HUES48 (cell line): Measurements from ENCODE around the gene CPB2.

Source experiments
- H3K27ac ChIP-seq: one replicate; pipeline ENCODE4 v1.7.0; 2013; ENCODE audit warnings: low read depth, low read length, inconsistent platforms
- H3K27me3 ChIP-seq: 2 replicates; pipeline ENCODE4 v1.6.1; 2013; ENCODE audit warnings: mild to moderate bottlenecking, low read length; ENCODE audit not compliant: control insufficient read depth, insufficient read depth
- H3K36me3 ChIP-seq: 2 replicates; pipeline ENCODE4 v1.6.1; 2013; ENCODE audit warnings: low read length; ENCODE audit not compliant: control insufficient read depth, insufficient read depth
- H3K4me1 ChIP-seq: 2 replicates; pipeline ENCODE4 v1.6.1; 2013; ENCODE audit warnings: mild to moderate bottlenecking, low read length; ENCODE audit not compliant: control insufficient read depth, insufficient read depth
- H3K4me3 ChIP-seq: 2 replicates; pipeline ENCODE4 v1.5.1; 2013; ENCODE audit warnings: mild to moderate bottlenecking, low read depth, low read length
- H3K9ac ChIP-seq: 2 replicates; pipeline ENCODE4 v1.6.1; 2013; ENCODE audit warnings: mild to moderate bottlenecking, low read depth, low read length, moderate library complexity
- H3K9me3 ChIP-seq: 2 replicates; pipeline ENCODE4 v1.6.1; 2013; ENCODE audit warnings: low read length; ENCODE audit not compliant: control insufficient read depth, insufficient read depth

Gene CPB2

GRCh38 chr13:46126552-46127357 is 21.9 kb upstream of the CPB2 start:
- no peak overlapping the region for H3K27ac ChIP-seq

GRCh38 chr13:46126056-46126455 is 21.2 kb upstream of the CPB2 start:
- no peaks in the 10 kb centered on the region for H3K4me1 ChIP-seq
- H3K27me3 ChIP-seq, result no peaks in the 10 kb centered on the region
- no peak overlapping the region for H3K9ac ChIP-seq
- H3K4me3 ChIP-seq, result no peak overlapping the region
- H3K27ac ChIP-seq, result no peak overlapping the region
- H3K9me3 ChIP-seq, result no peaks in the 10 kb centered on the region
- no peaks in the 10 kb centered on the region for H3K36me3 ChIP-seq

More at GRCh38 chr13:46126552-46127357, 21.9 kb upstream of the CPB2 start:
- H3K4me1 ChIP-seq, result no peaks in the 10 kb centered on the region
- no peaks in the 10 kb centered on the region for H3K36me3 ChIP-seq
- no peaks in the 10 kb centered on the region for H3K9me3 ChIP-seq
- H3K27me3 ChIP-seq, result no peaks in the 10 kb centered on the region
- no peak overlapping the region for H3K4me3 ChIP-seq
- H3K9ac ChIP-seq, result no peak overlapping the region

GRCh38 chr13:46124967-46125933 is 20.4 kb upstream of the CPB2 start:
- no peak overlapping the region for H3K27ac ChIP-seq
- H3K4me3 ChIP-seq, result no peak overlapping the region
- H3K36me3 ChIP-seq, result no peaks in the 10 kb centered on the region
- H3K9ac ChIP-seq, result no peak overlapping the region
- H3K27me3 ChIP-seq, result no peaks in the 10 kb centered on the region
- H3K9me3 ChIP-seq, result no peaks in the 10 kb centered on the region
- peaks cover 2% of the 10 kb centered on the region for H3K4me1 ChIP-seq

- Histone ChIP-seq H3K36me3 (no peaks in the 10 kb centered on the region), H3K4me1 (peaks cover 8% of the 10 kb centered on the region), H3K9ac (no peak overlapping the region), H3K27me3 (no peaks in the 10 kb centered on the region), H3K27ac (no peak overlapping the region), H3K4me3 (no peak overlapping the region), H3K9me3 (no peaks in the 10 kb centered on the region)
Observed at GRCh38 chr13:46124531-46124966, 19.7 kb upstream of the CPB2 start.

GRCh38 chr13:46122304-46122703 is 17.5 kb upstream of the CPB2 start:
- no peaks in the 10 kb centered on the region for H3K9me3 ChIP-seq

GRCh38 chr13:46121597-46122163 is 16.8 kb upstream of the CPB2 start:
- H3K36me3 ChIP-seq, result no peaks in the 10 kb centered on the region
- no peak overlapping the region for H3K4me3 ChIP-seq
- peaks cover 8% of the 10 kb centered on the region for H3K4me1 ChIP-seq
- H3K27ac ChIP-seq, result no peak overlapping the region
- no peaks in the 10 kb centered on the region for H3K9me3 ChIP-seq
- H3K9ac ChIP-seq, result no peak overlapping the region
- H3K27me3 ChIP-seq, result no peaks in the 10 kb centered on the region

More at GRCh38 chr13:46122304-46122703, 17.5 kb upstream of the CPB2 start:
- no peak overlapping the region for H3K27ac ChIP-seq
- peaks cover 8% of the 10 kb centered on the region for H3K4me1 ChIP-seq
- no peak overlapping the region for H3K4me3 ChIP-seq
- H3K27me3 ChIP-seq, result no peaks in the 10 kb centered on the region
- H3K9ac ChIP-seq, result no peak overlapping the region
- no peaks in the 10 kb centered on the region for H3K36me3 ChIP-seq

- no peaks in the 10 kb centered on the region for H3K27me3 ChIP-seq
- H3K4me3 ChIP-seq, result no peak overlapping the region
- no peaks in the 10 kb centered on the region for H3K36me3 ChIP-seq
- H3K9me3 ChIP-seq, result no peaks in the 10 kb centered on the region
- no peak overlapping the region for H3K27ac ChIP-seq
- no peak overlapping the region for H3K9ac ChIP-seq
- H3K4me1 ChIP-seq, result peaks cover 8% of the 10 kb centered on the region
Observed at GRCh38 chr13:46121033-46121432, 16.2 kb upstream of the CPB2 start.

- Histone ChIP-seq H3K27ac (peak overlapping the region; percentile 71), H3K27me3 (no peaks in the 10 kb centered on the region), H3K9ac (no peak overlapping the region), H3K4me3 (no peak overlapping the region), H3K4me1 (peaks cover 8% of the 10 kb centered on the region), H3K36me3 (no peaks in the 10 kb centered on the region), H3K9me3 (no peaks in the 10 kb centered on the region)
Observed at GRCh38 chr13:46119883-46120614, 15.2 kb upstream of the CPB2 start.

GRCh38 chr13:46116653-46117502 is 12.0 kb upstream of the CPB2 start:
- Histone ChIP-seq H3K9ac (no peak overlapping the region), H3K4me3 (no peak overlapping the region), H3K36me3 (no peaks in the 10 kb centered on the region), H3K27me3 (no peaks in the 10 kb centered on the region), H3K4me1 (peaks cover 8% of the 10 kb centered on the region), H3K9me3 (no peaks in the 10 kb centered on the region), H3K27ac (no peak overlapping the region)

- H3K27me3 ChIP-seq, result no peaks in the 10 kb centered on the region
- H3K9me3 ChIP-seq, result no peaks in the 10 kb centered on the region
- H3K36me3 ChIP-seq, result no peaks in the 10 kb centered on the region
- no peak overlapping the region for H3K4me3 ChIP-seq
- no peak overlapping the region for H3K27ac ChIP-seq
- no peaks in the 10 kb centered on the region for H3K4me1 ChIP-seq
- H3K9ac ChIP-seq, result no peak overlapping the region
Observed at GRCh38 chr13:46114613-46115012, 9.8 kb upstream of the CPB2 start.
